Coronary artery (tissue), 2 donors: ENCODE results near the gene SAMD8.

Source experiments
- DNase-seq: peaks from one replicate; pipeline ENCODE4 v3.0.0-alpha.2; 2017; ENCODE audit warnings: low spot score
- H3K27ac ChIP-seq, 2 donors: fragments of 200-600 bp; sonication (generic); one replicate each; pipeline ENCODE4 v1.5.1; 2016 to 2019
- H3K4me3 ChIP-seq: fragments of 200-600 bp; sonication (generic); 2 replicates; pipeline ENCODE4 v1.5.1; 2016; ENCODE audit warnings: mild to moderate bottlenecking, moderate library complexity
- TF ChIP-seq, protein P1 (sequence below): fragments of 200-600 bp; sonication (generic); IDR thresholded peaks from one replicate; pipeline ENCODE4 v1.5.1; 2019; ENCODE audit warnings: antibody characterized with exemption

SAMD8 gene

DNA sequence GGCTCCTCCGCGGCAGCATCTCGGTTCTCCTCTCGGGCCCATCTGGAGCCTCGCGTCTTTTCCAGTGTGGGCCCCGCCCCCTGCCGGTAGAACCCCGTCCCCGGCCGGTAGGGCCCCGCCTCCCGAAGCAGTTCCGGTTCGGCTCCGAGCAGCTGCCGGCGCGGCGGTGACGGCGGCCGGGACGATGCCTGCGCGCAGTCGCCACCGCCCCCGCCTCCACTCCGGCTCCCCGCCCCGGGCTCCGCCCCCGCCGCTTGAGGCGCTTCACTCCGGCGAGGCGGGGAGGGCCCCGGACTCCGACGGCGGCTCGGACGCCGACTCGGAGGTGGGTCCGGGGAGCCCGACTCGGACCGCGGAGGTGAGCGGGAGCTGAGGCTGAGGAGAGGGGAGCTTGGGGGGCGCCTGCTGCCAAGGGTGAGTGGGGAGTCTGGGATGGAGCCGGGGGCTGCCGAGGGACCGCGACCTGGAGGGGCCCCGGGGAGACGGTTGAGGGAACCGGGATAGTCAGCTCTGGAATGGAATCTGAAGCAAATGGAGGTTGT, at the start of gene SAMD8:
Gene SAMD8 (plus strand): TSS at position 292 of the 542 bp plus-strand sequence. CDS start 38,873 bp downstream, outside the sequence.
- H3K4me3 ChIP-seq = peak within 1 kb of the TSS; percentile 89
- H3K27ac ChIP-seq = peak within 1 kb of the TSS; percentile 96 to 97
- peak; percentile 98 for DNase-seq
- TF ChIP-seq, protein P1, sequence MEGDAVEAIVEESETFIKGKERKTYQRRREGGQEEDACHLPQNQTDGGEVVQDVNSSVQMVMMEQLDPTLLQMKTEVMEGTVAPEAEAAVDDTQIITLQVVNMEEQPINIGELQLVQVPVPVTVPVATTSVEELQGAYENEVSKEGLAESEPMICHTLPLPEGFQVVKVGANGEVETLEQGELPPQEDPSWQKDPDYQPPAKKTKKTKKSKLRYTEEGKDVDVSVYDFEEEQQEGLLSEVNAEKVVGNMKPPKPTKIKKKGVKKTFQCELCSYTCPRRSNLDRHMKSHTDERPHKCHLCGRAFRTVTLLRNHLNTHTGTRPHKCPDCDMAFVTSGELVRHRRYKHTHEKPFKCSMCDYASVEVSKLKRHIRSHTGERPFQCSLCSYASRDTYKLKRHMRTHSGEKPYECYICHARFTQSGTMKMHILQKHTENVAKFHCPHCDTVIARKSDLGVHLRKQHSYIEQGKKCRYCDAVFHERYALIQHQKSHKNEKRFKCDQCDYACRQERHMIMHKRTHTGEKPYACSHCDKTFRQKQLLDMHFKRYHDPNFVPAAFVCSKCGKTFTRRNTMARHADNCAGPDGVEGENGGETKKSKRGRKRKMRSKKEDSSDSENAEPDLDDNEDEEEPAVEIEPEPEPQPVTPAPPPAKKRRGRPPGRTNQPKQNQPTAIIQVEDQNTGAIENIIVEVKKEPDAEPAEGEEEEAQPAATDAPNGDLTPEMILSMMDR = peak; percentile 34

DNA sequence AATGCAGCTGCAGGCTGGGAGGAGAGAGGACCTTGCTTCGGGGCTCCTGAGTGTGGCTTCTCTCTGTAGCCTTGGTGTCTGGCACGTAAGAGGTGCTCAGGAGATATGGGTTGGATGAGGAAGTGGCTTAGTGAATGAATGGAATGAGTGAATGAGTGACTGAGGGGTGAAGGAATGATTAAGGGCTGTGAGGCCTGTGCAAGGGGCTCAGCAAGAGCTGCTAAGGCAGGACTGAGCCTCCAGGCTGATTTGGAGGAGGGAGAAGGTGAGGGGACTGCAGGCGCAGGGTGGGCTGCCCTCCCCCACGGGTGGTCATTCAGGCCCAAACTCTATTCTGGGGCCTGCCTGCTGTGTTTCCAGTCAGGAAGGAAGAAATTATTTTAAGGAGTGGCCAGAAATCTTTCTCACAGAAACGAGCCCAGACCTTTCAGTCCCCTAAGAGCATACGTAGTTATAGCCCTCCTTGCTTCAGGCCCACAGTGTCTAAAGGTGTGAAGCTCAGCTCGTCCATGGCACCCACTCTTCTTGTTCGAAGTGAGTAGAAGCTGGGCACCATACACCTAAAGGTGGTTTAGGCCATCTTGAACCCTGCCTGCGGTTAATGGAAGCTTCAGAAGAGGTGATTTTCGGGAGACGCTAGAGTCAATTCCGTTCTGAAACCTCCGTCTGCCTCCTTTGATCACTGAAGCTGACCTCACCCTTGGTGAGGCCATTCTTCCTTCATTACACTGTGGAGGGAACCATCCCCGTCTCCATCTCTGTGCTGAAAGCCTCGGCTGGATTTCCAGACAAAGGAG, 49.5 kb upstream of the SAMD8 start:
- TF ChIP-seq, protein P1 = no peak
- no peak overlapping the region for H3K4me3 ChIP-seq
- DNase-seq = no peak
- H3K27ac ChIP-seq = no peak overlapping the region

DNA sequence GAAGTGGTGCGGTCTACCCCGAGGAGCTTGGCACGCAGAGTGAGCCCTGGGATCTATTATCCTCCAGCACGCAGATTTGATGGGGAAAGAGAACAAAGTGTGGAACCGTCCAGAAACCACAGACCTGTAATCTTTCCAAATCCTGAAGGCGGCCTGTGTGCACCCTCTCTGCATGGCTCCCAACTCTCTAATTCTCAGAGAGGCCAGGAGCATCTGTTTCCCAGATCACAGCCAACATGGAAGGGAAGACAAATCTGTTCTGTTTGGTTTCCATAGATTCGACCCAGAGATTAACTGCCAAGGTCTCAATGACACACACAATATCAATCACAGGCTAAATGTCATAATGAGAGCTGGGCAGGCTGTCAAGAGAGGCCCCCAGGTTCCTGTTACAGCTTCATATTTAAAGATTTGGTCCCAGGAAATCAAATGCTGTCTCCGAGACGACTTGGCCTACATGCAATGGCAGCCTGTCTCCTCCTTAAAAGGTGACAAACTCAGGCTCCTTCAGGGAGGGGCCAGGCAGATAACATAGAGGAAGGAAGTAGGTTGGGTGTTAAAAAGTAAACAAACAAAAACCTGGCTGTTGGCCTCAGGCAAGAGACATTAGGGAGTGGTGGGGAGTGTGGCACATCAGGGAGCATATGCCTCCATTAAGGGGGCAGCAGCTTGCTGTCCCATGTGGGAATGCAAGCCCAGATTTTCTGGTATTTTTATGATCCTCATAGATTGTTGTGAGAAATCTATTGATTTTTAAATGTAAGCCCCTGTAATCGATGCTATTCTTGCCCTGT, 48.8 kb upstream of the SAMD8 start:
- TF ChIP-seq, protein P1 = no peak
- H3K27ac ChIP-seq = no peak overlapping the region
- DNase-seq = no peak
- H3K4me3 ChIP-seq = no peak overlapping the region

DNA sequence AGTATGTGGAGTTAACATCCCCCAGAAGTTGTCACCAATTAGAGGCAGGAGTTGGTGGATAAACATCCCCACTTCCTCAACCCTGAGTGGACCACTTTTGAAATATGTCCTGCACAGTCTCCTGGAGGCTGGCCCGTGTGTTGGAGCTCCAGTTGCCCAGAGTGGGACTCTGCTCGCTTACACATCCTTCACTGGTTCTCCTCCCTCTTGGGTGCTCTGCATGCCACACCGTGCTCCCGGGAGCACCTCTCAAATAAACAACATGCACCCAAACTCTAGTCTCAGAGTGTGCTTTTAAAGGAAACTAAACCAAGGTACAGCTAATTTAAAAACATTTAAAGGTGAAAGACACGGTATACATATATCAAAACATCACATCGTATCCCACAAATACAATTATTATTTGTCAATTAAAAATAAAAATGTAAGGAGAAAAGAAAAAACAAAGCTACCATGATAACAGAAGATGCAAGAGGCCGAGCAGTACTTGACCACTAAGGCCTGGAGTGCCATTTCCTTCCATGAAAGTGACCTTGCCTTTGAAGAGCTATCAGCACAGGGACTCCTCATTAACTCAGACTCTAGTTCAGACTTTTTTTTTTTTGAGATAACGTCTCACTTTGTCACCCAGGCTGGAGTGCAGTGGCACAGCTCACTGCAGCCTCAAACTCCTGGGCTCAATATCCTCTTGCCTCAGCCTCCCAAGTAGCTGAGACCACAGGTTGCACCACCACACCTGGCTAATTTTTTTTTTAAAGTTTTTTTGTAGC, 47.8 kb upstream of the SAMD8 start:
- no peak overlapping the region for H3K4me3 ChIP-seq
- H3K27ac ChIP-seq = no peak overlapping the region
- DNase-seq = no peak
- TF ChIP-seq, protein P1 = no peak

DNA sequence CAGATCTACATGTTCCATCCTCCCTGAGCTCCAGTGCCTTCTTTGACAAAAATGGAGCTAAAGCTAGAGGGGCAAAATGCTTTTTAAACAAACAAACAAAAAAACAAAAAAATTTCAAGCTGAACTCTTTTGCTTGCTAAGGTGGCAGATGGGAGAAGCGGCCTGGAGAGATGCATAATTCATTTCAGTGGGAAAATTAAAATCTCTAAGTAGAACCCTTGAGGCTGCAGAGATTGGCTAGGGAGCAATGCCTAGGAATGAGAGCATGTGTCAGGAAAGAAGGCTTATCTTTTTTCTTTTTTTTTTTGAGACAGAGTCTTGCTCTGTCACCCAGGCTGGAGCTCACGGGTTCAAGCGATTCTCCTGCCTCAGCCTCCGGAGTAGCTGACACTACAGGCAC, 46.4 kb upstream of the SAMD8 start:
- TF ChIP-seq, protein P1 = no peak
- no peak overlapping the region for H3K27ac ChIP-seq
- DNase-seq = no peak
- no peak overlapping the region for H3K4me3 ChIP-seq

DNA sequence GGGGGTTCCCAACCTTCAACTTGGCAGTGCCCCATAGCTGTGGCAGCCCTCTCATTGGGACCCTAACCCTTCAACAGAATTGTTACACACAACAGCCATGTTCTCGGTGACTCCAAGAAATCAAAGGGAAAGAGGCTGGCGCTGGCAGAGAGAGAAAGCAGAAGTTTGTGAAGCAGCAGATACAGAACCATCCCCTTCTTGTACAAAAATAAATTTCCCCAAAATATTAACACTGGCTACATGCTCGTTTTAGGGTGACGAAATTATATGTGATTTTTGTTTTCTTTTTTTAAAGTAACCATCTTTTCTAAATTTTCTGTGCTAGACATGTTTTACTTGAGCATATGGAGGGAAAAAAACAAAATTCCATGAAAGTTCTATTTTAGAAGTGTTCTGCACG, 45.2 kb upstream of the SAMD8 start:
- no peak overlapping the region for H3K4me3 ChIP-seq
- TF ChIP-seq, protein P1 = no peak
- no peak for DNase-seq
- no peak overlapping the region for H3K27ac ChIP-seq
